NCI-H1436 (cell line): ENCODE data around the gene KMT2C.

Source experiments
- DNase-seq: peaks from one replicate; lab custom pipeline; 2025; lab: John Stamatoyannopoulos, UW

The KMT2C gene

DNA sequence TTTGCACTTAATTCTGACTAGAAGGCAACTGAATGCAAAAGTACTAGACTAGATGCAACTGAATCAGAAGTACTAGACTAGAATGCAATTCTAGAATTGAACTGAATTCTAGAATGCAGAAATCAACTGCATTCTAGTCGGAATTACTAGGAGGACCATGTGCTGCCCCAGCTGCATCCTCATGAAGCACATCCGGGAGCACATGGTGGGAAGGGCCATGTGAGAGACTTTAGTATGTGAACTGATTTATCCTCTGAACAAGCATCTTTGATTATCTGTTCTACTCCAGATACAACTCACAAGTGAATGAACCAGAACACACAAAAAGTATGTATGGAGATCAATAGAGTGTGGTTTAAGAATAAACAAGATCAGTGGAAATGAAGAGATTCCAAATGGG is 295.2 kb downstream of the KMT2C start:
- no peak for DNase-seq

DNA sequence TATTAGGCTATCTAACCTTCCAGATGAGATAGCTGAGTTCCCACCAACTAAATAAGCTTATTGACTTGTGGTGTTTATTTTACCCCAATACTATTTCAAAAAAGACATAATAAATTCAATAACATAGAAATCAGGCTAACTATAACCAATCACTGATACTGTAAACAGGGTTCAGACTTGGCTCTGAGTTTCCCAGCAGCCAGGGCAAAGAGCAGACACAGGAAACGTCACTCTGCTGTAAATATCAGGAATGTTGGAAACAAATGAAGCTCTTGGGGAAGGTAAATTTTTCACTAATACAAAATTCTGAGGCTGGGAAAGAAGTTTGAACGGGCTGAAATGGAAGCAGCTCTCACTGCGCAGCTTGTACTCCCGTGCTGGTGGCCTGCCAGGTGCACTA is 295.7 kb downstream of the KMT2C start:
- no peak for DNase-seq

DNA sequence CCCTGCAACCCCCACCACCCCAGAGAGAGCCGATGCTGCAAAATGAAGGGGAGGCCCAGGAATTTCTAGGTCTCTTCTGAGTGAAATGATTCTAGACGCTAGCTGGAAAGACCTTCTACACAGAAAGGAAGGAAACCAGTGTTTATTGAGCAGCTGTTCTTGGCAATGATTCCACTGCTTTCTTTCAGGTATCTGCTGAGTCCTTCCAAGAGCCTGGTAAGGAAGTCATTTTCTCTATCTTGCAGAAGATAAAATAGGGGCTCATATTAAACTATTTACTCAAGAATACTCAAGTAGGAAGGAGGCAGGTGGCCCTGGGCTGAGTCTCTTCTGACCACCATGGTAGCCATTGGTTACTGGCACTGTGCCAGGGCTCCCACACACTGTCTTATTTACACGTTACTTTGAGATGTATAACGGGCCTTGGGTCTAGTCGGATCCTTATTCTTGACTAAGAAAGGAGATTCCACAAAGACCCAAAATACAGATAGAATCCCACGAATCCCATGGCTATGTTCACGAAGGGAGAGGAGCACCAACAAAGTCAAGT is 298.3 kb downstream of the KMT2C start:
- peak; percentile 25 for DNase-seq

DNA sequence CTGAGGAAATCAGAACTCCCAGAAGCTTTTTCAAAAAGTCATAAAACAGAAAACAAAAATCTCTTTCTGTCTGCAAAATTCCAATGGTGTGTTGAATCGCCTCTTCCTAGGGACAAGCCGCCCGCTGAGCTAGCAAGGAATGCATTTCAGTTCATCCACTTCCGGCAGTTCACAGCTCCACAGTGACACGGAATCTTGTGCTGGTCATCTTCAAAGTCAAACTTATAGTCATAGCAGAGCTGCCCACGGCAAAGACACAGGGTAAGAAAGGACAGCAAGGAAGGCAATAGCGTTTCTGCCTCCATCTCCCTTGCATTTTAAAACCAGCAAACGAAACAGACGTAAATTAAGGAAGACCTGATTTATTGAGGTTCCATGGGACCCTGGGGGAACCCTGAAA is 299.1 kb downstream of the KMT2C start:
- no peak for DNase-seq

DNA sequence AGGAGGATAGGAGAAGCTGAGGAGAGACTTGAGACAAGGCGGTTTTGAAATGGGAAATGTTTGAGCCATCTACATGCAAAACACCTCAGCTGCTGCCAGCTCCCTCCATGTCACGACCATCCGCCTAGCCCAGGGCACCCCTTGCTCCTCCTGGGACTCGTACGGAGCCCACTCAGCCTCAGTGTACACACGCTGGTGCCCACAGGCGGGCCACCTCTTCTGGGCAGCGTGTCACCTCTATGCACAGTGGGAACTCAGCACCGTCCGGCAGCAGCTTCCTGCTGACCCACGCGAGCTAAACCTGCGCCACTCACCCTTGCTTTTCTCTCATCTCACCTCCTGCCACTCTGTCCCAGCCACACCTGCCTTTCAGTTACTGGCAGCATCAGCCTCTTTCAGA is 302.0 kb downstream of the KMT2C start:
- no peak for DNase-seq

DNA sequence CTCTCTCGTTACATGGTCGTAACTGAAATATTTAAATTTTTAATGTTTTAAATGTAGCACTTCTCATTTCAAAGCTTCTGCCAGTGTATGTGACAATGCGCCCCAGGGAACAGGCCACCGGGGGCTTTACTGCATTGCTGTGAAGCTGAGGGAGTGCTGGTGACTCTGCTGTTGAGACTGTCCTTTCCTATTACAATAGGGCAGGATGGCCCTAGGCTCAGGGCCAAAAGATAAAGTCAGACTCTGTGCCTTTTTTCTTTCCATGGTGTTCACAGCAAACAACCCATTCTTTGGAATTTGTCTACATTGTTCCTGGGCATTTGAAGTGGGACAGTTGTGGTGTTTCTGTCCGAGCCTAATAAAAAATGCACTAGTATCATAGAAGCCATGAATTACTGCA is 303.0 kb downstream of the KMT2C start:
- no peak for DNase-seq

DNA sequence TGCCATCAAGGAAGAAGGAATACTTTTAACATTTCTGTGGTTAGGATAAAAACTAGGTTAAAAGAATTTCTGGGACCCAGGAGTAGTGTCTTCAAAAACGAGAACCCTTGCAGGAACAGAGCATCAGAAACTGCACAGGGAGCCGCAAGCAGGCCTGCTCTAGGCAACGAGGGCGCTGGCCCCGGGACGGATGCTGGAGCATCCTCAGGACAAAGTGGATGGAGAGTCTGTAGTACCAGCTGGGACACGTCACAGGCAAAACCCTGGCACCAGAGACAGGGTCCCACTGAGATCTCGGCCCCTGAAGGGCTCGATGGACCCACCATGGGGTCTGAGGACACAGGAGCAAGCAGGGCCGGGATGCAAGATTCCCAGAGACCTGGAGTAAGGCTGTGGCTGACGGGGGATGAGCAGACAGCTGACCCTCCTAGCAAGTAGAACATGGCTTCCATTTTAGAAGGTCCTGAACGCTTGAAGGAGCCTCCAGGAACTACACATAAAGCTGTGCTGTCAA is 303.8 kb downstream of the KMT2C start:
- DNase-seq: no peak

DNA sequence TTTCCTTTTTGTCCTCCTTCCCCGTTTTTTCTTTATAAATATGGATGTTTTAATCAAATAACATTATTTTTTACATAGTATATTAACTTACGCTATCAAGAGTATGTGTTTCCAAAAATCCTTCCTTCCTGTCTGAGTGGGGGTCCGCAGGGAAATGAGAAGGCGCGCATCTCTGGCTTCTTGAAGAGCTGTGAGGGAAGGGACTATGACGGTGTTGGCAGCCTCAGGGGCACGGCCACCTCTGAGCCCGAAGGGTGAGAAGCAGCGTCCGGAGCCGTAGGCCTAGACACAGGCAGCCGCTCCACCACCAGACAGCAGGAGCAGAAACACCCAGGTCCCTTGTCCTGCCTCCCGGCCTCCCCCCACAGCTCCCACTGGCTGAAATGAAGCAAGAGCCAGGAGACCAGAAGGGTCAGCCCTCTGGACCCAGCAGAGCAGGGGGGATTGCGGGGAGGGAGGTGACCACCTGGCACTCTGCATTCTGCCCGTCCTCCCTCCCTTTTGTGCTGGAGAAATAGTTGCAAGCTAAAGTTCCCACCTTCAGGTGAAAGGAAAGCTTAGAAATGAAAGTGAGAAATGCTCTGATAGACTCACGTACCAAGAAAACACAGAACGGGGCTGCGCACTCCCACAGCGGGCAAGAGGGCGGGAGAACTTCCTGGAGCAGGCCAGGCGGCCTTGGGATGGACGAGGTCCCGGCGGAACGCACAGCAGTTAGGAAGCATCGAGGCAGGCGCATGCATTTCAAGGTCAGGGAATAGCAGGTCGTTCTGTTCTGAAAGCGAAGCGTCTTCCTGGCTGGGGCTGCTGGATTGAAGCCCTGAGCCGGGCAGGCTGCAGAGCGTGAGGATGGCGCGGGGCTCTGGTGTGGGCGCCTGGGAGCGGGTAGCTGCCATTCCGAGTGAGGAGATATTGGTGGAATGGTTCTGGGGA is 304.9 kb downstream of the KMT2C start:
- no peak for DNase-seq

DNA sequence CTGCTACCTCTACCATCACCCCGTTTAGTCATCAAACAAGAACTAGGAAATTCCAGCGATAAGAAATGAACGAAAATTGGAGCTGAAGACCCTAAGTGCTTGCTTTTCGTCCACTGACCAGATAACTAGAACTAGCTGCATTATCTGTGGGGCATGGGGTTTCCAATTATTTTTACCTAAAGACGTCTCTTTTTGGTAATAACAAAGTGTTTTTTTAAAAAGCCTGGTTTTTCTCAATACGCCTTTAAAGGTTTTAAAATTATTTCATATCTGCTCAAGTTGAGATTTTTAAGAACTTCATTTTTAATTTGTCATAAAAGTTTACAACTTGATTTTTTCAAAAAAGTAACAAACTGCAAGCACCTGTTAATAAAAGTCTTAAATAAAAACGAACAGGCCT is 306.1 kb downstream of the KMT2C start:
- no peak for DNase-seq

DNA sequence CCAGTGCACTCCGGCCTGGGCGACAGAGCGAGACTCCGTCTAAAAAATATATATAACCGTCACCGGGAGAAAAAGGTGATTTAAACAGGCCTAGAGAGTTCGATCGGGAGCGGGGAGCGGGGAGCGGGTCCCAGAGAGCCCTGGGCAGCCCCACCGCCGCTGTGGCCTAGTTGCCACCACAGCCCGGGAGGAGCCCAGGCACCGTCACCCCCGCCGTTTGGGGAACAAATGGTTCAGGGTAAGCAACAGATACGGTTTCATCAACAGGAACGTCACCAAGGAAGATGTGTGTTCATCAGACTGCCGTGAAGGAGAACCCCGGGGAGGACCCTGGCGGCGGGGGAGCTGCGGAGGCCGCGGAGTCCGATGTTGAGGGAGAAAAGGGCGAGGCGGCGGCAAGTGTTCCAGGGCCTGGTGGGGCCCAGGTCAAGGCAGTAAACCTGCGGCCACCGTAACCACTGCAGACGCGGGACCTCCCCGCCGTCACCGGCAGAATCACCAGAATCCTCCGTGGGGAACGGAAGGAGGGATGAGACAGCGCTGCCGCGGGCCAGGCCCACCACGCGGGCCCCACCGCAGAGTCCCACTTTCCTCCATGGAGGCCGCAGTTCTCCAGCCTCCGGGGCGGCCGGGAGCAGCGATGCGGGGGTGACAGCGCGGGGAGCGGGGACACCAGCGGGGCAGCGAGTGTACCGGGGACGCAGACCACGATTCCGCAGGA is 306.9 kb downstream of the KMT2C start:
- DNase-seq: no peak

DNA sequence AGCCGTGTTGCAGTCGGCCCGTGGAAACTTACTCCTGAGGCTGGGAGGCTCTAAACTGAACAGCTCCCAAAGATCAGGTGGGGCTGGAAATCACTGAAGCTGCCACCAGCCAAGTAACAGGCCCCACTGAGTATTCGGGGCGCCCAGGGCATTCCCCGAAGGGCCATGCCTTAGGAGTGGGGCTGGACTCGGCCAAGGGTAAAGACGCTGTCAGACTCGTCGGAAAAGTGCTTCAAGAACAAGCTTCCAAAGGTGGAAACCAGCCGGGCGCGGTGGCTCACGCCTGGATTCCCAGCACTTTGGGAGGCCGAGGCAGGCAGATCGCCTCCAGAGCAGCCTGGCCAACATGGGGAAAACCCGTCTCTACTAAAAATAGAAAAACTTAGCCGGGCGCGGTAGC is 307.6 kb downstream of the KMT2C start:
- DNase-seq: no peak

DNA sequence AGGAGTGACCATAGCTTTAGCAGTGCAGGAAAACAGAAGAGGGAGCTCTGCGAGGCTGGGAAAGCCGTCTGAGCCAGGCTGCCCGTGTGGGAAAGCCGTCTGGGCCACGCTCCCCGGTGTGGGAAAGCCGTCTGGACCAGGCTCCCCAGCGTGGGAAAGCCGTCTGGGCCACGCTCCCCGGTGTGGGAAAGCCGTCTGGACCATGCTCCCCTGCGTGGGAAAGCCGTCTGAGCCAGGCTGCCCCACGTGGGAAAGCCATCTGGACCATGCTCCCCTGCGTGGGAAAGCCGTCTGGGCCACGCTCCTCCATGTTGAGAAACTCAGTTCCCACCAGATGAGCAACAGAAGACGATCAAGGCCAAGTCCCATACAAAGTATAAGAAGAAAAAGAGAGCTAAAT is 308.6 kb downstream of the KMT2C start:
- no peak for DNase-seq

DNA sequence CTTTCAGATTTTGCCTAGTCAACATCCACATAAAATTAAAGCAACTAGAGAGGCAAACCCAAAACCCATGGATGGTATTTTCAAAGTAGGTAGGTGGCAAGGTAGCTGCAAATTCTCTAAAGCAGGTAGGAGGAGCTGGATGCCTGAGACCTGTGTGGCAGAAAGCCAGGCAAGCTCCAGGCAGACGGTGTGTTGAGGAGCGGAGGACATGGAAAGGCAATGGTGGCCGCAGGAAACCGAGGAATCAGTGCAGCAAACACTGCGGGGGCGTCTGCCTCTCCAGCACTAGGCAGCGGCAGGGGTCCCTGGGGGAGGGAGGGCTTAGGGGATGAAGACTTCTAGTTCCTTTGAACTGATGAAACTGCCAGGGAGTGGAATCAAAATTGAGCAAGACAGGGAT is 309.1 kb downstream of the KMT2C start:
- DNase-seq: no peak

DNA sequence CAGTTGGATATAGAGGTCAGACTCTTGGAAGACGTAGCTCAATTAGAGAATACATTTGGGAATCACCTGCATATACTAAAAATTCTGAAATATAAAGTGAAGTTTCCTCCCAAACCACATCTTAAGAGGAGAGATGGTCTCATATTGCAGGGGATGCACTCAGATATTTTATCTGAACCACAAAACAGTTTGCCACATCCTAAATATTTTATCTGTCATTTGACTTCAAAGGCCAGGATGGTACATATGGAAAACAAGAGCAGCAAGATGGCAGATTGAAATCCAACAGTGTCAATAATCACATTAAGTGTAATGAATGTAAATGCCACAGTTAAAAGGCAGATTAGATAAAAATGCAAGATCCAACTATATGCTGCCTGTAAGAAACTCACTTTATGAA is 313.3 kb downstream of the KMT2C start:
- no peak for DNase-seq

DNA sequence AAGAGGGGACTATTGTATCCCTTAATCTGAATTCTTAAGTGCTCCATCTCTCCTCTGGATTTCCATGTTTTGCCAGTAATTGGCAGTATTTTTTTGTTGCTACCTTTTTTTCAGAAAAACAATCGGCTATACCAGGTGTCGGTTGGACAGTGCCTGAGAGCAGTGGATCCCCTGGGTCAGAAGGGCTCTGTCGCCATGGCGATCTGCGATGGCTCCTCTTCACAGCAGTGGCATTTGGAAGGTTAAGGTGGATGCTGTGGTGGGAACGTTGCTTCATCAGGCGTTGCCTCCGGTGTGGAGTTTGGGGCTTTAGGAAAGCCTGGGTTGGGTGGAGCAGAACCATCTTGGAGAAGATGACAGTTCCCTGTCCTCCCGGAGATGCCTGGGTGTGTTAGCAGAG is 314.4 kb downstream of the KMT2C start:
- DNase-seq: no peak

DNA sequence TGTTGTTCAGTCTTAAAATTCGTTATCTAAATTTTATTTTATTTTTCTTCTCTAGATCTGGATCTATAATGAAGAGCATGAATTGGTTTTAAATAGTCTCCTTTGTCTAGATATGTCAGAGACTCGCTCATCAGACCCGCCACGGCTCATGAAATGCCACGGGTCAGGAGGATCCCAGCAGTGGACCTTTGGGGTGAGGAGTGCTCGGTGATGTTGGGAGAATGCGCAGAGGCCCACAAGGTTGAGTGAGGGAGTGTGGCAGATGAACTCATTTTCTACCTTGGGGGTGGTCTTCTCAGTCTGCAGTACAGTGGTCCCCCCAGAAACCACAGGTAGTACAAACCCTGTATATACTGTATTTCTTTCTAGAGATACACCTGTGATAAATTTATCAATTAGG is 315.0 kb downstream of the KMT2C start:
- no peak for DNase-seq

DNA sequence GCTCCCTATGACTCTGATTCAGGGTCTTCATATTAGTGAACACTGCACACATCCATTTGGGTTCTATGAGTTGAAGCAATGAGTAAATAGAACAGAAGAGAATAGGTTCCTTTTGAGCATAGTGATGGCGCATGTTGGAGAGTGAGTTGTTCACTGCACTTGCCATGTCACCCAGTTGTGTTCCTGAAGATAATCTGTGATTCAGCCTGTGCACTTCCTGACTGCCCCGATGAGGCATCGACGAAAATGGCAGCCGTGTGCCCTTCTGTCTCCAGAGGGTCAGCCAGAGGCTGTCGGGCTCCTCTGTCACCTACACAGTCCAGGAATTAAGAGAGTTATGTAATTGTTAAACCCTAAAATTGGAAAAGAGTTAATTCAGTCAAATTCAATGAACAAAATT is 315.6 kb downstream of the KMT2C start:
- no peak for DNase-seq

DNA sequence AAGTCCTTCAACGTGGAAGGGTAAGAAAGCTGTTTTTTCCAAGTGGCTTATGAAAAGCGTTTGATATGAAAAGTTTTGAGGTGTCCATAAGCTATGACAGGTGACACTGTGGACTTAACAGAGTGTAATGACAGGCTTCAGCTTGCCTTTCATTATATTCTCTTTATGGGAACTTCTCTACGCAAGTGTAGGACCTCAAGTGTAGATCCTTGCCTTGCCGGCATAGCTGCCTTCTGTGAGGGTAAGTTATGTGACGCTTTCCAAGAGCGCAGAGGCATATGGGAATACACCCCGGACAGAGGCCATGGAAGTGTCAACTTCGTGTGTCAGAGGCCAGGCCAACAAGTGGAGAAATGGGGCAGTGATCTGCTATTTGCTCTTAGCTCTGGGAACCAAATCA is 318.4 kb downstream of the KMT2C start:
- DNase-seq: no peak

DNA sequence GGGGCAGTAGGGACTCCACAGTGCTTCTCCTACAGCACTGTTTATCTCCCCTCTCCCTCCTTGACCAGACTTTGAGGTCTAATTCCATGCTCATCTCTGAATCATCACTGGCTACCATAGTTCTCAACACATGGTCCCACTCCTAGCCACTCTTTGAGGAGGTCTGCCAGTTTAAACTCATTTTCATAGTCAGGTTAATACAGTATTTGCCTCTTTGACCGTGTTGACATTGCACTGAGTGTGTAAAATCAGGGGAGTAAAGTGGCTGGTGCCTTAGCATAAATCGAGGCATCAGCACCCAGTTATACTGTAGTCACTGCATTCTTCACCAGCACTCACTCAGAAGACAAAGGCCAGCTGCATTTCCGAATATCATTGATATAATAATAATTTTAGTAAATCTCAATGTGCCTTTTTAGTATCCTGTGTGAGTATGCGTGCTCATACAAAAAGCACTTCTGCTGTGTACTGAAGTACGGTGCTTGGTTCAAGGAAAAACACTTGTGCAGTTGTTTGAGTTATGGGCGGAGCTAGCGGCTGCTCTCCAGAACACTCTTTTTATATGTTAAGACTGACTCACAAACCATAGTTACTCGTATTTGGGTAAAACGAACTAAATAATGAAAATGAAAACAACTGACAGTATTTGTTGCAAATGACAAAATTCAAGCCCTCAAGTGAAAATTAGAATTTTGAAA is 320.6 kb downstream of the KMT2C start:
- no peak for DNase-seq

DNA sequence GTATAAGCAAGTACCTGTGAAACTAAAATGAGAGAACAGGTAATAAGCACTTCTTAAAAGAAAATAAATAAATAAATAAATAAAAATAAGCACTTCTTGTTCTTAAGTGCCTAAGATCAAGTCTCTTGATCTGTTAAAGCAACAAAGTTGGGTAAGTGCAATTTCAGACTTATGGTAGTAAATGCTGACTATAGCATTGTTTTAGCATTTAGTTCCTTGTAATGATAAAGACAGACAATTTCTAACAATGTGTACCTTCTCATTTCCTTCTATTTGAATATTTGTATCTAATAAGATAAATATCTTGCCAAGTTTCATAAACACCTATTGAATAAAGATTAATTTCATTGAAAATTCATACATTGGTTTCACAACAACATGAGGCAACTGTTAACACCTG is 323.0 kb downstream of the KMT2C start:
- DNase-seq: no peak

DNA sequence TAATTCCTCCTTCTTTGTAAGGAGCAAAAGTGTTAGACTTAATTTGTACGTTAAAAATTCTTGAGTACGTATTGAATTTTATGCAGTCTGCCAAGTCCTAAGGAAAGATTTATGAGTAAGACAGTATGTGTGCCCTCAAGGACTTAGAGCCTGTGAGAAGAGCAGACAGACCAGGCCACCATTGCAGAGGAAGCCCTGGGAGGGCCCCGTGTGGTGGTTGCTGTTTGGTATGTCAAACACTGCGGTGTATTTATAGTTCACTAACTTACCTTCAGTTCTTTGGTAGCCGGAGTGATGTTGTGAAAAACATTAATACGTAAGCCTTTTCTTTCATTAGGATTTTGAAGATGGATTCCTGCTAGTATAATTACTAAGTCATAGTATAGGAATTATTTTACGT is 327.4 kb downstream of the KMT2C start:
- no peak for DNase-seq

DNA sequence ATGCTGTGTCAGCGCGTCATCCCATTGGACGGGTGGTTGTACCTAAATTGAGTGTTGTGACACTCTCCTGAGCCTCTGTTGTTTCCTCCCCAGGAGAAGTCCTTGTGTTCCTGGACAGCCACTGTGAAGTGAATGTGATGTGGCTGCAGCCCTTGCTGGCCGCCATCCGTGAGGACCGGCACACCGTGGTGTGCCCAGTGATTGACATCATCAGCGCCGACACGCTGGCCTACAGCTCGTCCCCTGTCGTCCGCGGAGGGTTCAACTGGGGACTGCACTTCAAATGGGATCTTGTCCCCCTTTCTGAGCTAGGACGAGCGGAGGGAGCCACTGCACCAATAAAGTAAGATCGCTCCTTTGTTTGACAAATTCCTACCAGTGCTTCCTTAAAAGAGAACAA is 327.9 kb downstream of the KMT2C start:
- no peak for DNase-seq
